BJ (cell line): ENCODE results near the gene FTH1. TPM values are rescaled to one million over a fixed set of nuclear protein-coding genes. Genes with fewer than 3 reads are reported as not detected.

Experiments
- CTCF ChIA-PET: fragments of 350-600 bp; formaldehyde crosslinking; extraction: SDS; loops from one replicate; lab custom pipeline; 2021; ENCODE audit warnings: antibody characterized with exemption, inconsistent platforms; lab: Yijun Ruan, JAX
- POLR2A ChIA-PET: fragments of 300-600 bp; sonication (Branson Sonifier 250); formaldehyde crosslinking; extraction: SDS; loops from one replicate; lab custom pipeline; 2021; ENCODE audit warnings: antibody characterized with exemption; lab: Charles Lee
- DNase-seq: peaks from one replicate; pipeline ENCODE4 v3.0.0-alpha.2; 2011; ENCODE audit warnings: low read depth
- H3K27me3 ChIP-seq: 2 replicates; pipeline ENCODE4 v1.6.0; 2011; ENCODE audit warnings: low read length; ENCODE audit not compliant: control insufficient read depth, insufficient read depth
- H3K36me3 ChIP-seq: 2 replicates; pipeline ENCODE4 v1.5.1; 2011; ENCODE audit warnings: low read length; ENCODE audit not compliant: control insufficient read depth, insufficient read depth
- H3K4me3 ChIP-seq: 2 replicates; pipeline ENCODE4 v1.5.1; 2011; ENCODE audit warnings: low read depth, mild to moderate bottlenecking, control low read depth, low read length
- CTCF ChIP-seq: IDR thresholded peaks from 2 replicates; pipeline ENCODE4 v1.5.1; 2011; ENCODE audit warnings: low read depth, mild to moderate bottlenecking, control low read depth, inconsistent platforms, low read length, moderate library complexity; ENCODE audit not compliant: insufficient read depth
- polyA minus RNA-seq: library from RNA; depleted of rRNA, polyadenylated mRNA; stranded (reverse); fragments of >200 nt; gene quantifications from 2 replicates; pipeline ENCODE4 v1.2.3, GENCODE V29; 2011; rRNA and poly(A)+ RNA removed
- polyA plus RNA-seq: library from polyadenylated mRNA; depleted of rRNA; stranded (reverse); fragments of >200 nt; gene quantifications from 2 replicates; pipeline ENCODE4 v1.2.3, GENCODE V29; 2011; rRNA removed

Gene FTH1
- 1,472 and 1,806 TPM in 2 replicates for polyA plus RNA-seq
- 725 and 1,367 TPM in 2 replicates for polyA minus RNA-seq

GRCh38 chr11:61967116-61967923 is at the start of gene FTH1:
Gene FTH1 (minus strand): TSS chr11:61967634. CDS start chr11:61967425, 209 bp downstream.
- peak; percentile 51 for DNase-seq
- CTCF ChIA-PET = interaction anchor here (0.5 to 5.9 kb wide), 8 partner anchors 20 to 141 kb away, joined by 3 to 42 read pairs (median 5); no protein-coding TSS in a partner anchor
- peak within 1 kb of the TSS; percentile 83 for H3K4me3 ChIP-seq
- no peak for TF ChIP-seq CTCF
- no peaks in the 10 kb centered on the region for H3K27me3 ChIP-seq
- H3K36me3 ChIP-seq = peaks cover 15% of the 10 kb centered on the region
- POLR2A ChIA-PET = interaction anchor here (0.6 to 1.3 kb wide), 5 partner anchors 19 to 114 kb away, joined by 3 to 7 read pairs (median 3); no protein-coding TSS in a partner anchor

- TF ChIP-seq CTCF = no peak
- H3K36me3 ChIP-seq = no peaks in the 10 kb centered on the region
- ChIA-PET POLR2A (no interaction called here), CTCF (no interaction called here)
- H3K27me3 ChIP-seq = no peaks in the 10 kb centered on the region
- no peak overlapping the region for H3K4me3 ChIP-seq
- no peak for DNase-seq
Observed at GRCh38 chr11:62015615-62016014, 48.2 kb upstream of the FTH1 start.

- no peak for DNase-seq
- POLR2A ChIA-PET = no interaction called here
- H3K4me3 ChIP-seq = no peak overlapping the region
- no peaks in the 10 kb centered on the region for H3K27me3 ChIP-seq
- H3K36me3 ChIP-seq = no peaks in the 10 kb centered on the region
- CTCF ChIA-PET = interaction anchor here (0.9 to 1.4 kb wide), 3 partner anchors 14 to 116 kb away, joined by 3 to 4 read pairs (median 3); no protein-coding TSS in a partner anchor
- TF ChIP-seq CTCF = no peak
Observed at GRCh38 chr11:62013537-62014476, 46.4 kb upstream of the FTH1 start.

- DNase-seq = no peak
Observed at GRCh38 chr11:62012832-62013461, 45.5 kb upstream of the FTH1 start.

More at GRCh38 chr11:62012832-62013461, 45.5 kb upstream of the FTH1 start:
- POLR2A ChIA-PET = no interaction called here
- Histone ChIP-seq H3K36me3 (no peaks in the 10 kb centered on the region), H3K4me3 (no peak overlapping the region), H3K27me3 (no peaks in the 10 kb centered on the region)
- CTCF ChIA-PET = interaction anchor here (1.0 to 1.1 kb wide), 2 partner anchors 10 to 69 kb away, joined by 3 to 4 read pairs; no protein-coding TSS in a partner anchor
- no peak for TF ChIP-seq CTCF
